BE2C (cell line): ENCODE results near the gene LAMA2.

Experiments
- DNase-seq: peaks from one replicate; pipeline ENCODE4 v3.0.0-alpha.2; 2020
- H3K27me3 ChIP-seq: fragments of 250-450 bp; sonication (Bioruptor Pico); 2 replicates; pipeline ENCODE4 v1.5.1; 2020; ENCODE audit warnings: mild to moderate bottlenecking
- H3K36me3 ChIP-seq: fragments of 250-450 bp; sonication (Bioruptor Pico); 2 replicates; pipeline ENCODE4 v1.5.1; 2020; ENCODE audit warnings: mild to moderate bottlenecking
- H3K4me1 ChIP-seq: fragments of 250-450 bp; sonication (Bioruptor Pico); 2 replicates; pipeline ENCODE4 v1.5.1; 2020
- H3K4me3 ChIP-seq: 2 replicates; pipeline ENCODE4 v1.5.1; 2011; ENCODE audit warnings: low read depth, low read length
- H3K9me3 ChIP-seq: fragments of 250-450 bp; sonication (Bioruptor Pico); 2 replicates; pipeline ENCODE4 v1.5.1; 2020
- CTCF ChIP-seq: IDR thresholded peaks from 2 replicates; pipeline ENCODE4 v1.5.1; 2012; ENCODE audit warnings: mild to moderate bottlenecking, low read depth, low read length

LAMA2 gene

DNA sequence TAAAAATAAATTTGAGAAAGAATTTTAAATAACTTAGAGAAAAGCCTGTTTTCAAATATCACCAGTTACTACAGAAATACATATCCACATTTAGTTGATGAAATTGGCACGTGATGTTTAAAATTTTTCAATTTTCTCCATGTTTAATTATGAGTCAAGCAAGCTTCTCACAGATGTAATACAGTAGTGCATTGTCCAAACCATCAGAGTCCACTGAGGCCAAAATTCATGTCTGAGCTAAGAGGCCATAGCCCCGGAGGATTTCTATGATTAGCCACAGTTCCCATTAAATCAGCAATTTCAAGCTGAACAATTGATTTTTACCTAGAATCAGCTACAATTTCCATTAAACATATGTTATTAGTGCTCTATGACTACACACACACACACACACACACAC, 387.0 kb downstream of the LAMA2 start:
- TF ChIP-seq CTCF = no peak
- DNase-seq = no peak
- no peaks in the 10 kb centered on the region for H3K36me3 ChIP-seq
- H3K4me1 ChIP-seq = no peaks in the 10 kb centered on the region
- no peaks in the 10 kb centered on the region for H3K9me3 ChIP-seq
- H3K27me3 ChIP-seq = no peaks in the 10 kb centered on the region
- H3K4me3 ChIP-seq = no peak overlapping the region

- Histone ChIP-seq H3K27me3 (no peaks in the 10 kb centered on the region), H3K36me3 (no peaks in the 10 kb centered on the region), H3K4me1 (no peaks in the 10 kb centered on the region), H3K9me3 (no peaks in the 10 kb centered on the region), H3K4me3 (no peak overlapping the region)
- no peak for TF ChIP-seq CTCF
- DNase-seq = no peak
Observed at GRCh38 chr6:129270450-129270849, 387.5 kb downstream of the LAMA2 start.

- Histone ChIP-seq H3K27me3 (no peaks in the 10 kb centered on the region), H3K4me1 (no peaks in the 10 kb centered on the region), H3K4me3 (no peak overlapping the region), H3K36me3 (no peaks in the 10 kb centered on the region), H3K9me3 (no peaks in the 10 kb centered on the region)
- no peak for TF ChIP-seq CTCF
- DNase-seq = no peak
Observed at GRCh38 chr6:129273161-129273560, 390.2 kb downstream of the LAMA2 start.

DNA sequence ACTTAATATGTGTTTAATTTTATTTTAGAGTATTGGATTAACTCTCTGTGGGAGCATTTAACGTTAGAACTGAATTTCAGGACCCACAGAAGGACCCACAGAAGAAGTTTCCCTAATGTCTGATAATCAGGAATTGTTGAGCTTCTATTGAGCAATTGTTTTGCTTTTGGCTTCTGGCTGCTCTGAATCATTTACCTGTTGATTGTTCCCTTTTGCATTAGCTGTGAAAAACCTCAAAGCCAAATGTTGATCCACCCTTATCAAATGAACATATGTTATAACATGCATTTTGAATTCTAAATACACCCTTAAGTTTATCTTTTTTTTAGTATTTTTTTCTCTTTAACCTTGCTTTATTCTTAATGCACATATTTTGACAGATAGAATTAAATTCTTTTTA, 393.5 kb downstream of the LAMA2 start:
- Histone ChIP-seq H3K36me3 (no peaks in the 10 kb centered on the region), H3K9me3 (no peaks in the 10 kb centered on the region), H3K4me1 (no peaks in the 10 kb centered on the region), H3K4me3 (no peak overlapping the region), H3K27me3 (no peaks in the 10 kb centered on the region)
- no peak for DNase-seq
- no peak for TF ChIP-seq CTCF

- Histone ChIP-seq H3K4me3 (no peak overlapping the region), H3K36me3 (no peaks in the 10 kb centered on the region), H3K4me1 (no peaks in the 10 kb centered on the region), H3K9me3 (no peaks in the 10 kb centered on the region), H3K27me3 (no peaks in the 10 kb centered on the region)
- DNase-seq = no peak
- no peak for TF ChIP-seq CTCF
Observed at GRCh38 chr6:129276986-129277385, 394.0 kb downstream of the LAMA2 start.

- H3K9me3 ChIP-seq = no peaks in the 10 kb centered on the region
- H3K4me1 ChIP-seq = no peaks in the 10 kb centered on the region
- H3K4me3 ChIP-seq = no peak overlapping the region
- no peaks in the 10 kb centered on the region for H3K27me3 ChIP-seq
- TF ChIP-seq CTCF = no peak
- DNase-seq = no peak
- H3K36me3 ChIP-seq = no peaks in the 10 kb centered on the region
Observed at GRCh38 chr6:129279343-129280292, 396.7 kb downstream of the LAMA2 start.
